ENCODE results near the gene COLEC11. TPM values are rescaled to one million over a fixed set of nuclear protein-coding genes. Genes with fewer than 3 reads are reported as not detected.

COLEC11 gene
- total and polyA plus RNA-seq, 10 of the 15 experiments (the other 5 are each of a cell fraction or from before 2014, with no cell fraction given), result 0.08 to 0.74 (median 0.14) TPM; not detected in 4

GRCh38 chr2:3557639-3558204 is 37.2 kb upstream of the COLEC11 start:
- H3K27ac ChIP-seq (ENCODE audit: control insufficient read depth, insufficient read depth), result peak overlapping the region; percentile 78
- H3K9ac ChIP-seq (ENCODE audit: control insufficient read depth, insufficient read depth, low read length), result peak overlapping the region; percentile 93
- peaks cover 2 to 18% of the 10 kb centered on the region in 2 experiments for H3K36me3 ChIP-seq (ENCODE audit: control insufficient read depth in 2 of 2, insufficient read depth in 2 of 2, low read length in 1 of 2)
- TSS peak; percentile 81 for BruUV-seq (replicated peaks)
- H4K20me1 ChIP-seq (ENCODE audit: control insufficient read depth, insufficient read depth), result no peaks in the 10 kb centered on the region
- WGBS (ENCODE audit: insufficient coverage, insufficient replicate concordance, low lambda C conversion rate, missing lambda C conversion rate), result 2% methylated on average over 28 of the region's 40 CpGs
- CTCF ChIA-PET, result interaction anchor here (0.9 to 1.9 kb wide), 6 partner anchors 13 to 177 kb away, joined by 3 to 11 read pairs (median 3); no protein-coding TSS in a partner anchor
- SMC1A ChIA-PET (ENCODE audit: uncharacterized antibody, unreplicated experiment), result interaction anchor here (0.9 to 4.3 kb wide), 10 partner anchors 17 to 94 kb away, joined by 3 to 35 read pairs (median 5); partner anchors contain the start of gene RPS7
- peak overlapping the region; percentile 92 for H3K4me2 ChIP-seq (ENCODE audit: control insufficient read depth, insufficient read depth)
- RAD21 ChIA-PET (ENCODE audit: unreplicated experiment), result interaction anchor here (0.8 to 2.0 kb wide), 8 partner anchors 16 to 135 kb away, joined by 3 to 14 read pairs (median 4); no protein-coding TSS in a partner anchor
- ATAC-seq (peak; percentile 41), FAIRE-seq (no peak), DNase-seq (ENCODE audit: low read depth, low spot score) (no peak)
- POLR2A ChIA-PET, result interaction anchor here (0.8 to 2.4 kb wide), 9 partner anchors 8 to 181 kb away, joined by 3 to 24 read pairs (median 5); partner anchors contain the start of genes ADI1 and RPS7
- in situ Hi-C loops (cut with MboI) (loop anchor here (5.0 kb wide), 1 partner anchor 95 kb away; no protein-coding TSS in a partner anchor), intact Hi-C loops (cut with micrococcal nuclease; ENCODE audit: unreplicated experiment) (loop anchor here (1.0 kb wide), 4 partner anchors 18 to 180 kb away; partner anchors contain the start of genes ADI1, EIPR1 and RPS7)
- H3K4me3 ChIP-seq, result peak overlapping the region; percentile 78
- H3K27me3 ChIP-seq (replicated peaks in 1 of 2; ENCODE audit: control insufficient read depth in 2 of 2, insufficient read depth in 2 of 2, low read length in 1 of 2), result no peaks in the 10 kb centered on the region
- peak overlapping the region; percentile 61 for H2AFZ ChIP-seq (ENCODE audit: control insufficient read depth, low read depth, low read length)
- peaks cover 31% of the 10 kb centered on the region for H3K79me2 ChIP-seq (ENCODE audit: control insufficient read depth, insufficient read depth, low read length)
- H3K9me3 ChIP-seq (replicated peaks; ENCODE audit: control insufficient read depth, insufficient read depth, low read length), result no peaks in the 10 kb centered on the region
- H3K4me1 ChIP-seq (ENCODE audit: control insufficient read depth, insufficient read depth, low read length), result peaks cover 3% of the 10 kb centered on the region
- TF ChIP-seq, protein P1, sequence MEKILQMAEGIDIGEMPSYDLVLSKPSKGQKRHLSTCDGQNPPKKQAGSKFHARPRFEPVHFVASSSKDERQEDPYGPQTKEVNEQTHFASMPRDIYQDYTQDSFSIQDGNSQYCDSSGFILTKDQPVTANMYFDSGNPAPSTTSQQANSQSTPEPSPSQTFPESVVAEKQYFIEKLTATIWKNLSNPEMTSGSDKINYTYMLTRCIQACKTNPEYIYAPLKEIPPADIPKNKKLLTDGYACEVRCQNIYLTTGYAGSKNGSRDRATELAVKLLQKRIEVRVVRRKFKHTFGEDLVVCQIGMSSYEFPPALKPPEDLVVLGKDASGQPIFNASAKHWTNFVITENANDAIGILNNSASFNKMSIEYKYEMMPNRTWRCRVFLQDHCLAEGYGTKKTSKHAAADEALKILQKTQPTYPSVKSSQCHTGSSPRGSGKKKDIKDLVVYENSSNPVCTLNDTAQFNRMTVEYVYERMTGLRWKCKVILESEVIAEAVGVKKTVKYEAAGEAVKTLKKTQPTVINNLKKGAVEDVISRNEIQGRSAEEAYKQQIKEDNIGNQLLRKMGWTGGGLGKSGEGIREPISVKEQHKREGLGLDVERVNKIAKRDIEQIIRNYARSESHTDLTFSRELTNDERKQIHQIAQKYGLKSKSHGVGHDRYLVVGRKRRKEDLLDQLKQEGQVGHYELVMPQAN (conservative IDR thresholded peaks at IDR 0.05), result peak; percentile 91; the same call in 1 of the 2 replicates
- TF ChIP-seq LARP7 (IDR thresholded peaks at IDR 0.05) (0 out of 2 replicates have a peak, but pooled peaks have one; percentile 80), SPI1 (IDR thresholded peaks at IDR 0.05; ENCODE audit: borderline replicate concordance, insufficient read depth, low read depth, low read length) (no peak), JUND (IDR thresholded peaks at IDR 0.05; ENCODE audit: low read depth, low read length) (0 out of 2 replicates have a peak, but pooled peaks have one; percentile 23), YY1 (IDR thresholded peaks at IDR 0.05; ENCODE audit: low read depth, low read length) (no peak), HSF1 (IDR thresholded peaks at IDR 0.05; ENCODE audit: low read depth, low read length) (no peak), CHD1 (IDR thresholded peaks at IDR 0.05; ENCODE audit: low read depth, low read length) (0 out of 2 replicates have a peak, but pooled peaks have one; percentile 79), STAT1 (conservative IDR thresholded peaks at IDR 0.05) (0 out of 2 replicates have a peak, but pooled peaks have one; percentile 21), RELA (IDR thresholded peaks at IDR 0.05; ENCODE audit: borderline replicate concordance, partially characterized antibody) (peak; percentile 38), GATAD2B (conservative IDR thresholded peaks at IDR 0.05; ENCODE audit: low read depth) (peak; percentile 33), SRF (IDR thresholded peaks at IDR 0.05; ENCODE audit: low read depth in 2 of 2, low read length in 2 of 2) (no peak), MLLT1 (IDR thresholded peaks at IDR 0.05) (no peak)
- TF ChIP-seq, protein P2, sequence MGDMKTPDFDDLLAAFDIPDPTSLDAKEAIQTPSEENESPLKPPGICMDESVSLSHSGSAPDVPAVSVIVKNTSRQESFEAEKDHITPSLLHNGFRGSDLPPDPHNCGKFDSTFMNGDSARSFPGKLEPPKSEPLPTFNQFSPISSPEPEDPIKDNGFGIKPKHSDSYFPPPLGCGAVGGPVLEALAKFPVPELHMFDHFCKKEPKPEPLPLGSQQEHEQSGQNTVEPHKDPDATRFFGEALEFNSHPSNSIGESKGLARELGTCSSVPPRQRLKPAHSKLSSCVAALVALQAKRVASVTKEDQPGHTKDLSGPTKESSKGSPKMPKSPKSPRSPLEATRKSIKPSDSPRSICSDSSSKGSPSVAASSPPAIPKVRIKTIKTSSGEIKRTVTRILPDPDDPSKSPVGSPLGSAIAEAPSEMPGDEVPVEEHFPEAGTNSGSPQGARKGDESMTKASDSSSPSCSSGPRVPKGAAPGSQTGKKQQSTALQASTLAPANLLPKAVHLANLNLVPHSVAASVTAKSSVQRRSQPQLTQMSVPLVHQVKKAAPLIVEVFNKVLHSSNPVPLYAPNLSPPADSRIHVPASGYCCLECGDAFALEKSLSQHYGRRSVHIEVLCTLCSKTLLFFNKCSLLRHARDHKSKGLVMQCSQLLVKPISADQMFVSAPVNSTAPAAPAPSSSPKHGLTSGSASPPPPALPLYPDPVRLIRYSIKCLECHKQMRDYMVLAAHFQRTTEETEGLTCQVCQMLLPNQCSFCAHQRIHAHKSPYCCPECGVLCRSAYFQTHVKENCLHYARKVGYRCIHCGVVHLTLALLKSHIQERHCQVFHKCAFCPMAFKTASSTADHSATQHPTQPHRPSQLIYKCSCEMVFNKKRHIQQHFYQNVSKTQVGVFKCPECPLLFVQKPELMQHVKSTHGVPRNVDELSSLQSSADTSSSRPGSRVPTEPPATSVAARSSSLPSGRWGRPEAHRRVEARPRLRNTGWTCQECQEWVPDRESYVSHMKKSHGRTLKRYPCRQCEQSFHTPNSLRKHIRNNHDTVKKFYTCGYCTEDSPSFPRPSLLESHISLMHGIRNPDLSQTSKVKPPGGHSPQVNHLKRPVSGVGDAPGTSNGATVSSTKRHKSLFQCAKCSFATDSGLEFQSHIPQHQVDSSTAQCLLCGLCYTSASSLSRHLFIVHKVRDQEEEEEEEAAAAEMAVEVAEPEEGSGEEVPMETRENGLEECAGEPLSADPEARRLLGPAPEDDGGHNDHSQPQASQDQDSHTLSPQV (IDR thresholded peaks at IDR 0.05), result no peak

Measured in GM12878 (cell line).